ENCODE measurements around the gene IL17RA.

The IL17RA gene

DNA sequence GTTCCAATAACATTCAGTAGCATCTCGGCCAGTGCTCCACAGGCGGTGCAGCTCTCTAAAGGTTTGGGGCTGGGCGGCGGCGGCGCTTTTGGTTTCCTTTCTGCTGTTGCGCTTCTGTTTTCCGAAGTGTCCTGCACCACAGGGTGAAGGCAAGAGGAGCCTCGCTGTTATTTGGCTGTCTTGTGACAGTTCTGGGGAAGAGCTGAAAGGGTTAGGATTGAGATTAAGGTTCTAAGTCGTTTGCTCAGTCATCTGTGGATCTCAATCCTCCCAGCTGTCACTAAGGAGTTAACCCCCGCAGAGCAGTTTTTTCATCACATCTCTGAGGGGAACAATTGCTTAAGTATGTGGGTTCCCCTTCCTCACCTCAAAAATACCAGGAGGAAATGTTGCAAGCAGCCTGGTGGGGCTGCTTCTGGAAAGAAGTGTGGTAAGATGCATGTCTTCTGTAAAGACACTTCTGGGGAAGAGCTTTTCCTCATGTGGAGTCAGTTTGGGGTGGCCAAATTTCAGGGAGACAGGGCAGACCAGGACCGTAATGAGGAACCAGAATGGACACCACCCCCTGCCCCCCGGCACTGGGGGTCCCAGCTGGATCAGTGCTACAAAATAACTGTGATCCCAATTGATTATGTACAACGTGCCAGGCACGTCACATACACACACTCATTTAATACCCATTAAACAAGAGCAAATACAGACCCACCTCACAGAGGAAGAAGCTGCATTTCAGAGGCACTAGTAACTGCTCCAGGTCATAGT lies 22.2 kb downstream of the IL17RA start:
- peak; percentile 14 for DNase-seq

DNA sequence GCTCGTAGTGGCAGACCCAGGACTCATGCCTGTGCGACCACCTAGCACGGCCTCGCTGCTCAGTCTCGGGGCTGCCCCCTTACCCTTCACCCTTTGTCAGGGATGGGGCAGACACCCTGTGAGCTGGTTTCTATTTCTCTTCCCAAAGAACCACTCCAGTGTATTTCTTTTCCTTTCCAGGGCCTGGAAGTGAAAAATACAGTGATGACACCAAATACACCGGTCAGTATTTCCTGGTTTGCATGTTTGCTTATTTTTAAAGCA lies 22.7 kb downstream of the IL17RA start:
- no peak for DNase-seq

DNA sequence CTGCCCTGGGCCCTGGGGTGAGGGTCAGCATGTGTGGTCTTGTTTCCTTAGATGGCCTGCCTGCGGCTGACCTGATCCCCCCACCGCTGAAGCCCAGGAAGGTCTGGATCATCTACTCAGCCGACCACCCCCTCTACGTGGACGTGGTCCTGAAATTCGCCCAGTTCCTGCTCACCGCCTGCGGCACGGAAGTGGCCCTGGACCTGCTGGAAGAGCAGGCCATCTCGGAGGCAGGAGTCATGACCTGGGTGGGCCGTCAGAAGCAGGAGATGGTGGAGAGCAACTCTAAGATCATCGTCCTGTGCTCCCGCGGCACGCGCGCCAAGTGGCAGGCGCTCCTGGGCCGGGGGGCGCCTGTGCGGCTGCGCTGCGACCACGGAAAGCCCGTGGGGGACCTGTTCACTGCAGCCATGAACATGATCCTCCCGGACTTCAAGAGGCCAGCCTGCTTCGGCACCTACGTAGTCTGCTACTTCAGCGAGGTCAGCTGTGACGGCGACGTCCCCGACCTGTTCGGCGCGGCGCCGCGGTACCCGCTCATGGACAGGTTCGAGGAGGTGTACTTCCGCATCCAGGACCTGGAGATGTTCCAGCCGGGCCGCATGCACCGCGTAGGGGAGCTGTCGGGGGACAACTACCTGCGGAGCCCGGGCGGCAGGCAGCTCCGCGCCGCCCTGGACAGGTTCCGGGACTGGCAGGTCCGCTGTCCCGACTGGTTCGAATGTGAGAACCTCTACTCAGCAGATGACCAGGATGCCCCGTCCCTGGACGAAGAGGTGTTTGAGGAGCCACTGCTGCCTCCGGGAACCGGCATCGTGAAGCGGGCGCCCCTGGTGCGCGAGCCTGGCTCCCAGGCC lies 23.7 kb downstream of the IL17RA start:
- DNase-seq: no peak

DNA sequence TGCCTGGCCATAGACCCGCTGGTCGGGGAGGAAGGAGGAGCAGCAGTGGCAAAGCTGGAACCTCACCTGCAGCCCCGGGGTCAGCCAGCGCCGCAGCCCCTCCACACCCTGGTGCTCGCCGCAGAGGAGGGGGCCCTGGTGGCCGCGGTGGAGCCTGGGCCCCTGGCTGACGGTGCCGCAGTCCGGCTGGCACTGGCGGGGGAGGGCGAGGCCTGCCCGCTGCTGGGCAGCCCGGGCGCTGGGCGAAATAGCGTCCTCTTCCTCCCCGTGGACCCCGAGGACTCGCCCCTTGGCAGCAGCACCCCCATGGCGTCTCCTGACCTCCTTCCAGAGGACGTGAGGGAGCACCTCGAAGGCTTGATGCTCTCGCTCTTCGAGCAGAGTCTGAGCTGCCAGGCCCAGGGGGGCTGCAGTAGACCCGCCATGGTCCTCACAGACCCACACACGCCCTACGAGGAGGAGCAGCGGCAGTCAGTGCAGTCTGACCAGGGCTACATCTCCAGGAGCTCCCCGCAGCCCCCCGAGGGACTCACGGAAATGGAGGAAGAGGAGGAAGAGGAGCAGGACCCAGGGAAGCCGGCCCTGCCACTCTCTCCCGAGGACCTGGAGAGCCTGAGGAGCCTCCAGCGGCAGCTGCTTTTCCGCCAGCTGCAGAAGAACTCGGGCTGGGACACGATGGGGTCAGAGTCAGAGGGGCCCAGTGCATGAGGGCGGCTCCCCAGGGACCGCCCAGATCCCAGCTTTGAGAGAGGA lies 24.5 kb downstream of the IL17RA start:
- DNase-seq: no peak

DNA sequence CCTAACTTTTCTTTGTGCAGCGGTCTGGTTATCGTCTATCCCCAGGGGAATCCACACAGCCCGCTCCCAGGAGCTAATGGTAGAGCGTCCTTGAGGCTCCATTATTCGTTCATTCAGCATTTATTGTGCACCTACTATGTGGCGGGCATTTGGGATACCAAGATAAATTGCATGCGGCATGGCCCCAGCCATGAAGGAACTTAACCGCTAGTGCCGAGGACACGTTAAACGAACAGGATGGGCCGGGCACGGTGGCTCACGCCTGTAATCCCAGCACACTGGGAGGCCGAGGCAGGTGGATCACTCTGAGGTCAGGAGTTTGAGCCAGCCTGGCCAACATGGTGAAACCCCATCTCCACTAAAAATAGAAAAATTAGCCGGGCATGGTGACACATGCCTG lies 25.2 kb downstream of the IL17RA start:
- DNase-seq: no peak

DNA sequence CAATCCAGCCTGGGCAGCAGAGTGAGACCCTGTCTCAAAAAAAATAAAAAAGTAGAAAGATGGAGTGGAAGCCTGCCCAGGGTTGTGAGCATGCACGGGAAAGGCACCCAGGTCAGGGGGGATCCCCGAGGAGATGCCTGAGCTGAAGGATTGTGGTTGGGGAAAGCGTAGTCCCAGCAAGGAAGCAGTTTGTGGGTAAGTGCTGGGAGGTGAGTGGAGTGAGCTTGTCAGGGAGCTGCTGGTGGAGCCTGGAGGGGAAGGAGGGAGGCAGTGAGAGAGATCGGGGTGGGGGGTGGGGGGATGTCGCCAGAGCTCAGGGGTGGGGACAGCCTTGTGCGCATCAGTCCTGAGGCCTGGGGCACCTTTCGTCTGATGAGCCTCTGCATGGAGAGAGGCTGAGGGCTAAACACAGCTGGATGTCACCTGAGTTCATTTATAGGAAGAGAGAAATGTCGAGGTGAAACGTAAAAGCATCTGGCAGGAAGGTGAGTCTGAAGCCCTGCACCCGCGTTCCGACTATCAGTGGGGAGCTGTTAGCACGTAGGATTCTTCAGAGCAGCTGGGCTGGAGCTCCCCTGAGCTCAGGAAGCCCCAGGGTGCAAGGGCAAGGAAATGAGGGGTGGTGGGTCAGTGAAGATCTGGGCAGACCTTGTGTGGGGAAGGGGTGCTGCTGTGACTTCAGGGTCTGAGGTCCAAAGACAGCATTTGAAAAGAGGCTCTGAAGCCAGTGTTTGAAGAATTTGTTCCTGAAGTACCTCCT lies 26.2 kb downstream of the IL17RA start:
- DNase-seq: no peak

DNA sequence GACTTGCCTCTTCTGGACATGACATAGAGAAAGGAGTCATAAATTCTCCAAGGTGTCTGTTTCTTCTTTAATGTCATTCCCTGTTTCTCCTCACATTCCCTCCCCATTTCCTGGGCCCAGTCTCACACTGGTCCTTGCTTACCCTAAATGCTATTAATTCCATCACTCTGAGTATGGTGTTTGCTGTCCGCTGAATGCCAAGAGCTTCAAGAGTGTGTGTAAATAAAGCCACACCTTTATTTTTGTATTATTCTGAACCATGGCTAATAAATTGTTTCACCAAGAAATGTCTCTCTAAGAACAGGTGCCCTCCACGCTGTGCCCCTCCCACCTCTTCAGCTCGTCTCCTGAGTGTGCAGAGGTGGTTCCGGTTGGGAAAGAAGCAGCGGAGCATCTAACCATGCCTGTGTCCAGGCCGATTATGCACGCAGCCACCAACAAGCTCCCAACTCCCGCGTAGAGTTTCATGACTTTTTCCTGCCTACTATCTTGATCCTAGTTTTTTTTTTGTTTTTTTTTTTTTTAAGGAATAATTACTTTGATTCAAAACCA lies 27.8 kb downstream of the IL17RA start:
- DNase-seq: no peak

DNA sequence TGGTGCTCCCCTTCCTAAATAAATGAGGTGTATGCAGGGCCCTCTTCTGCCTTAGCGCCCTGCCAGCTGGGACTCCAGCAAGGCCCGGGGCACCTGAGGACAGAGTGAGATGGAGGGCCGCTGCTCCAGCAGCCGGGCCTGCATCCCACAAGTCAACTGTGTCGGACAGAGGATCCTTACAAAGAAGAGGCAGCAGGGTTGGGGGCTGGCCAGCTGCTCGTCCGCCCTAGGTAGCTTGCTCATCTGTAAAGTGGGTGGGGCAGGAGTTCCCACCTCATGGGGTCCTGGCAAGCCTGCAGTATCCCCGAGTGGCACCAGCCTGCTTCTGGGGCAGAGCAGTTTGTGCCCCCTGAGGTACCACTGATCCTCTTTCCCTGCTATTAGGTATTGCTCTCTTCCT lies 28.8 kb downstream of the IL17RA start:
- no peak for DNase-seq

DNA sequence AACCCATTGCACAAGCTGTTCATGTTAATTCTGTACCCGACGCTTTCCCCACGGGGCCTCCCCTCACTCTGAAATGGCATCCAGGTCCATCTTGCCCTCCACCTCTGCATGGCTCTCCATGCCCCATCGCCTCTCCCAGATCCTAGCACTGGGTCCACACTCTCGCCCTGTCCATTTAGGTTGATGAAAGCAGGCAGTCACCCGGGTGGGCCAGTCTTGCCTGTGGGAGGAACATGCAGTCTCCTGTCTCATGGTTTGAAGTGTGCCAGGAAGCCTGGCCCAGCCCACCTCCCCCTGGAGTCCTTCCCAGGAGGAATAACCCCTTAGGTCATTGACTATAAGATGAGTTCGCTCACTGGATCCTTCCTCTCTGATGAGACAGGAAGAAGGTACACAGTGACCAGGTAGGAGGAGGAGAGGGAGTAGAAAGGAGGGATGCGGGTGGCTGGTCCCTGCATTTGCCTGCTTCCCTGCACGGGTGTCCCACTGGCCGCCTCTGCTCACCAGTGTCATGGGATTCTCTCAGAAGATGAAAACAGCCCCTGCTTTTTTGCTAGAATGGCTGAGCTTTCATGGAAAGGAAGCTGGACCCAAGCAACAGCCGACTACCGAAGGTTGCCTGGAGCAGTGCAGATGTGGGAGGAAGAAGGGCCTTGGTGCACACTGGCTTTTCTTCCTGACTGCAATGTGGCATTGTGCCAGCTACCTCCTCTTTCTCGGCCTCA lies 29.5 kb downstream of the IL17RA start:
- no peak for DNase-seq

DNA sequence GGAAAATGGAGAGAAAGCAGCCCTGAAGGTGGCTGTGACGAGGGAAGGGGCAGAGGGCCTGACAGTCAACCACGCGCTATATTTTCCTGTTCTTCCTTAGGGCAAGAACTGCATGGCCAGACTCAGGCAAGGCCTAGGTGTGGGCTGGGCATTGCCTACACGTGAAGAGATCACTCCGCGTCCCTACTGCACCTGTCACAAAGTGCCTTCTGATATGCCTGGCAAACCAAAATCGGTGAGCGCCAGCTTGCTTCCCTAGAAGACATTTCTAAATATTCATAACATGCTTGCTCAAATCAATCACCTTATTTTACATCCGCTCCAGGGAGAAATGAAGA lies 30.1 kb downstream of the IL17RA start:
- no peak for DNase-seq

DNA sequence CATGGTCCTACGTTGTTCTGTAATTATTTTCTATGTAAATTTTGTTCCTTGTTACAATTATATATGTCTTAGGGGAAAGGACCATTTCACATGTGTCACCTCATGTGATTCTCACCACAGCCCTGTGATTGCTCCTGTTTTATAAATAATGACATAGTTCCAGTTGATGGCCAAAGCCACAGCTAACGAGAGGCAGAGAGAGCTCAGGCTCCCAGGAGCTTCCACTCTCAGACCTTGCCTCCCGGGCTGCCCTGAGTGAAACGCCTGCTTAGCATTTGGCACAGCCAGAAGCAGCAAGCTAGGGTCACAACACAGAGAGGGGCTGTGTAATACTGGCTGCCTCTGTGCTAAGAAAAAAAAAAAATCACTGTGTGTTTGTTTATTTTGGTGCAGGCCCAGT lies 30.4 kb downstream of the IL17RA start:
- no peak for DNase-seq

DNA sequence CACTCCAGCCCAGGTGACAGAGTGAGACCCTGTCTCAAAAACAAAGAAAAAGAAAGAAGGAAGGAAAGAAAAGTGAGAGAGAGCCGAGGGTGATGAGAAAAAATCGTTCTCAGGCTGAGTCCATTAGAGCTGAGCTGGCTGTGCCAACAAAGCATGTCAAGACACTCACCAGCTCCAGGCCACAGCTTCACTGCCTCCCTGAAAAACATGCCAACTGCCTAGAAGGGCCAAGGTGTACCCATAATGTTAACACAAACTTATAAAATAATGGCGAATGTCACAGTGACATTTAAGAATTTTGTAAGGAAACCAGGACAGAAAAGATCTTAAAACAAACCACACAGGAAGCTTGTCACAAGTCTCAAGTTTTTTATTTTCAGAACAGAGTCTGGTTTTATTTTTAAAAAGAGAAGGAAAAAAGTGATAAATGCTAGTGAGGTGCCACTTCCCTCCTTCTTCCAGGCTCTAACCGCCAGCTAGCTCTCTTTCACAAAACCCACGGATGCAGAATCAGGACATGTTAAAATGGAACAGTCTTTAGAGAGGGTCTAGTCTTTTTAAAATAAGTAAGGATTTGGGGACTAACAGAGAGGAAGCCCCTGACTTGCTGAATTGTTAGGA lies 31.3 kb downstream of the IL17RA start:
- no peak for DNase-seq

DNA sequence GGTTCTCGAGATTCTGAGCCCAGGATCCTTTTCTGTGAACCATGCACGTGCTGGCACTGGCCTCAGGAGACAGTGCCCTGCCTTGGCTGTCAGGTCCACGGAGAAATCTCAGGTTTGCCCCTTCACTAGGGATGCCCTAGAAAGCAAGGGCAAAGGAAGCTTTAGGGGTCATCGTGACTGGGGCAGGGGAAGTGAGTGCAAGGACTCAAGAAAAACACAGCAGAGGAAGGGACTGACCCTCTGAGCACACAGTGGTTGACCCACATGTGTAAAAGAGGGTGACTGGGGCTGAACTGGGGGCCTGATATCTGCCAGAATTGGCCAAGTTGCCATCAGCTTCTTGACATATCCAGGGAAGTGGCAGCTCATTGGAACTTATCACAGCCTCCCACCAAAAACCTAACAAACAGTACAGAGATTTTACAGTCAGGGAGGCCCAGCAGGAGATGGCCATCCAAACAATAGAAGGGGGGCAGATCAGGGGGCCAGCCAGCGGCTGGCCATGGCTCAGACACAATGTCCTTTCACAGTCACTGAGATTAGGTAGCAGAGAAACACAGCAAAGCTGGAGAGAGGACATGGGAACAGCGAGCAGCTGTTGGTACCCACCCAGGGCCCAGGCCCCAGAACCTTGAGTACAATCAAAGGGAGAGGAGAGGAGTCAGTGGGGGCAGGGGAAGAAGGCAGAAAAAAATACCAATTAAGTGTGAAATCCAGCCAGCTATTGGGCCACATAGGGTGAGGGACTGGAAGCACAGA lies 32.0 kb downstream of the IL17RA start:
- no peak for DNase-seq

DNA sequence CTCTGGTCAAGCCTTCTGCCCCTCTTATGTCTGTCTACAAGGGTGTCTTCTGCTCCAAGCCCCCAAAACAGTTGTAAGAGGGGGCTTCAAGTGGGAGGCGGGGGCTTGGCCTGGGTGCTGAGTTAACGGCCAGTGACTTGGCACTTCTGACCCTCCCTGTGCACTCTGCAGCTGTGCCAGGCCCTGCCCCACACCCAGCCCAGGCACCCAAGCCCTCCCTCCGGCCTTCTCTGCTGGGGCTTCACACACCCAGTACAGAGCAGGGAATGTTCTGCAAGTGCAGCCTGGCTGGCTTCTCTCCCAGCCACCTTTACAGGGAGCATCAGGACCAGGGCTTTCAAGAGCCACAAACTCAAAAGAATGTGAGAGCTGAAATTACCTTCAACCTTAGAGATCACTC lies 32.6 kb downstream of the IL17RA start:
- DNase-seq: no peak

DNA sequence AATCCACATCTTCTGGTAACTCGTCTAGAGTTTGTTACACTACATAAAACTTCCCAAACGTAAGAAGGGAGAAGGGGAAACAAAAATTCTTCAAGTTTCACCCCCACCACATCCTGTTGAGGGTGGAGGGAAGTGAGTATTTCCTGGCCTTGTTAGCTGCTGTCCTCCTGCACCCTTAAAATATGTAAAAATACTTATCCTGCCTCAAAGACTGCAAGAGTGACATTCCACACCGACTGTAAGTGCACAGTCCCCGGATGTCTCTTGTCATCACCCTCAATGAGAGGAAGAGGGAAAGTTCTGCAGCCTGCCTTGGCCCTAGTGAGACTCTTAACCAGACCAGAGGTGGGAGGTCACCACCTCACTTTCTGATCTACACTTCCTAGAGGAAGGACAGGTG lies 33.1 kb downstream of the IL17RA start:
- no peak for DNase-seq

DNA sequence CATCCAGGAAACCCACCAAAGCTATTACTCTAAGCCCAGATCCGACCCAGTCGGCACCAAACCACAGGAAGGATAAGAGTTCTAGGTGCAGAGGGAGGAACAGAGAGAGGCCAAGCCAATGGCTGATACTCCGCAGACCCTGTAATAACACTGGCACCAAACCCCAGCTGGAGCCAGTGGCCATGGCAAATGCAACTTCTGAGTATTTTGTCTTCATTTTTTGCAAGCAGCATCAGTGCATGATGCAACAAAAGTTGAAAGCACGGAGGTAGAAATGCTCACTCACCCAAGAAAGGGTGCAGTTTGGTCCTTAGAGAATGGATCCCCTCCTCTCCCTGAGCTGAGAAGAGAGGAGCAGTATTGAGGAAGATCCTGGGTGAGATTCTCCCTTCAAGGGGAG lies 33.5 kb downstream of the IL17RA start:
- no peak for DNase-seq

DNA sequence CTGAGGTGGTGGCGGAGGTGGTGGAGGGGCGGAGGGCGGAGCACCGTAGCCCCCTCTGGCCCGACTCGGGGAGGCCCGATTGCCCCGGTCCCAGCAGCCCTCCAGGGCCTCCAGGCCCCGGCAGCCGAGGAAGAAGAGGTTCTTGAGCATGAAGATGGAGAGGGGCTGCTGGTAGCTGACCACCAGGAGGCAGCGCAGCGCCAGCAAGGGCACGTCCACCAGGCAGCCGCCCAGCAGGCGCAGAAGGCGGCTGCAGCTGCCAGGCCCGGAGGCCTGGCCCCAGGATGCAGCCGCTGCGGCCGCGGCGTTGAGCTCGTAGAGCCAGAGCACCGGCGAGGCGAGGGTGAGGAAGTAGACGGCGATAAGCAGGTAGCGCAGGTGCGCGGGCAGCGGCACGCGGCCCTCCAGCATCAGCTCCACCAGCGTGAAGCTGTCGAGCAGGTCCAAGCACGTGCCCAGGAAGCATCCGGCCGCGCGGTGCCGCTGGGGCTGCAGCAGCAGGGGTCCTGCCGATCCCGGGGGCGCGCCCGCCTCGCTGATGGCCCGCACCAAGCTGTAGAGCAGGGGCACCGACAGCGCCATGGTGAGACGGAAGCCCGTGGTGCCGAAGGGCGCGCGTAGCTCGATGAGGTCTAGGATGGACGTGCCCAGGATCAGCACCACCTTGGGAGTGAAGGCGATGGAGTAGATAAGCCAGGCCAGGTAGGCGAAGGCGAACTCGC lies 34.8 kb downstream of the IL17RA start:
- no peak for DNase-seq

DNA sequence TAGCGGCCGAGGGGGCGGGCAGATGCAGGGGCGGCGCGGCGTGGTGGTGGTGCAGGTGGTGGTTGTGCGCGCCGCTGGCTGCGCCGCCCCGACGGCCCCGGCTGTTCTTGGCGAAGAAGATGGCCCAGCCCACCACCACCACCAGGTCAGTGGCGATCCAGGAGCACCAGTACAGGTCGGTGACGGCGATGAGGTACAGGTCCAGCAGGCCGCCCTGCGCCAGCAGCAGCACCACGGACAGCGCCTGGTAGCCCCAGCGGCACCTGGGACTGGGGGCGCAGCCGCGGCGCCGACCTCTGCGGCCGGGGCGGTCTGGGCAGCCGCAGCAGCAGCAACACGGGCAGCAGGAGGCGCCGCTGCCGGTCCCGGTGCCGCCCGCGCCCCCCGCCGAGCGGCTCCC lies 35.5 kb downstream of the IL17RA start:
- peak; percentile 36 for DNase-seq

DNA sequence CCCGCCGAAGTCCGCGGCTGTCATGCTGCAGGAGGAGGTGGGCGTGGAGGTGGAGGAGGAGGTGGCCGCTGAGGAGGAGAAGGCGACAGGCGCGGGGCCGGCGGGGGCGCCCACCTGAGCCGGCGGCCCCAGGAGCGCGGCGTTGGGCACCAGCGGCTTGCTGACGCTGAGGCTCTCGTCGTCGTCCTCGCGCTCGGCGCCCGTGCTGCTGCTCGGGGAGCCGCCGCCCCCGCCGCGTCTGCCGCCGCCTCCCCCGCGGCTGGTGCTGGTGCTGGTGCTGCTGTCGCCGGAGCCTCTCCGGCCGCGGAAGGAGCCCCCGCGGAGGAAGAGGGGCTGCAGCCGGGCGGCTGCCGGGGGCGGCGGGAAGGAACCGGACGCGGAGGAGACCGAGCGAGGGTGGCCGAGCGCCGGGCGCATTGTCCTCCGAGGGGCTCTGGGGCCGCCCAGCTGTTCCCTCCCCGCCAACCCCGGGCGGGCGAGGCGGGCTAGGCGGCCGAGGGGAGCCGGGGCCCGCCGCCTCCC lies 36.0 kb downstream of the IL17RA start:
- no peak for DNase-seq

All from activated effector memory CD4-positive, alpha-beta T cell treated with Interleukin-2 at 50 U/mL for 16 hours (primary cell).